HG02938 (cell line): Measurements from ENCODE around the gene PLA2G2D.

Experiments
- ATAC-seq: cut with Tn5 transposase; IDR thresholded peaks from one replicate; pipeline ENCODE4 v1.9.1; 2021; ENCODE audit warnings: mild to moderate bottlenecking, moderate library complexity; ENCODE audit not compliant: unreplicated experiment

PLA2G2D gene, protein sequence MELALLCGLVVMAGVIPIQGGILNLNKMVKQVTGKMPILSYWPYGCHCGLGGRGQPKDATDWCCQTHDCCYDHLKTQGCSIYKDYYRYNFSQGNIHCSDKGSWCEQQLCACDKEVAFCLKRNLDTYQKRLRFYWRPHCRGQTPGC

DNA sequence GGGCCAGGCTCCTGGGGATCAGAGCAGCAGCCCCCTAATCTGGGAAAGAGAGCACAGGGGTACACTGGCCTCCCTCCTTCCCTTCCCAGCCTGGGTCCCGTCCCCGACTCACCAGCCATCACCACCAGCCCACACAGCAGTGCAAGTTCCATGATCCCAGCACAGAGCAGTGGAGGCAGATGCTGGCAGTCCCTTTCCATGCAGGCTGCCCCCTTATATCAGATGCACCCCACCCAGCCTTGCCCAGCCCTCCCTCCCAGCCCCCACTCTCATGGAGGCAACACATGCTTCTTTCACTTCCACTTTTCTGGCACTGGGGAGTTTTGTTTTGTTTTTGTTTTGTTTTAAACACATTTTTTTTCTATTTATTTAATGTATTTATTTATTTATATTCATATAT lies at the start of gene PLA2G2D:
Gene PLA2G2D, minus strand, starts transcription at position 190 of the 400 bp plus-strand sequence. Its CDS starts 38 bp downstream, at position 152.
- ATAC-seq = no peak

DNA sequence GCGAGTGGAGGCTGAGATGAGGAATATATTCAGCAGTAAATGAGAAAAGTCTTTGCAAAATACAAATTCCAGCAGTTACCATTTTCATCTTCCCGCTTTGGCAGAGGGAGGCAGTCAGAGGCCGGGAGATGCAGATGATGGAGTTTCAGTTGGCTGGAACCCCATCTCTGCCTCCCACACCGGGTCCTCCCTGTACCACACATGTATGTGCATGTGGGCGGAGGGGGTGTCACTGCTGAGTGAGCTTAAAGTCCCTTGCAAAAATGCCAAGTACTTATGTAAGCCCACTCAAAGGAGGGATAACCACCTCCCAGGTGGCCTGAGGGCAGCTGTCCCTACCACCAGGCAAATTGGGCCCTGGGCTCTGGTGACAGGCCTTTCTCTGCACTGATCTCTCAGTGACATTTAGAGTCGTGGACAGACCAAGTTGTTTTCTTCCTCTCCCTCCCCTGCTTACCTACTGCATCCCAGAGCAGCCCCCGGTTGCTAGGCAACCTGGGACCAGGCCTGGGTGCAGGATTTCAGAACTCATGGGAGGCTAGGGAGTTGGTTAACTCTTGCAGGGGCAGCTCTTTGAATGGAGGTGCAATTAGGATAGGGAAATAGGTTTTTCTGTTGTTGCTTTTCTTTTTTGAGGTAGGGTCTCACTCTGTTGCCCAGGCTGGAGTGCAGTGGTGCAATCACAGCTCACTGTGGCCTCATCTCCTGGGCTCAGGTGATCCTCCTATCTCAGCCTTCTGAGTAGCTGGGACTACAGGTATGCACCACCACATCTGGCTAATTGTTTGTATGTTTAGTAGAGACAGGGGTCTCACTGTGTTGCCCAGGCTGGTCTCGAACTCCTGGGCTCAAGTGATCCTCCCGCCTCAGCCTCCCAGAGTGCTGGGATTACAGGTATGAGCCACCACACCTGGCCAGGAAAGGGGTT lies 49.5 kb upstream of the PLA2G2D start:
- ATAC-seq = no peak

DNA sequence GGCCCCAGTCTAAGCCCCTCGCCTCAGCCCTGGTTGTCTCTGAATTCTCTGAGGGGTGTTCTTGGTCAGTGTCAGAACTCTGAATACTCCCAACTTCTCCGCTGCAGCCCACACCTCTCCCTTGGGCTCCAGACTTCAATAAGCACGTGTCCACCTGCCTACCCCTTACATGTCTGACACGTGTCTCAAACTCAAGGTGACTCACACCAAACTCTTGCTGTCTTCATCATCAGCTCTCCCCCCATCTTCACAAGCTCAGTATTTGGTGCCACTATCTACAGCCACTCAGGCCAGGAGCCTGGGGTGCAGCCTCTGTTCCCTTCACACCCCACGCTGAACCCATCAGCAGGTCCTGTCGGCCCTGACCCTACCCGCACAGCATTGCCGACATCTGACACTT lies 47.8 kb upstream of the PLA2G2D start:
- no peak for ATAC-seq

DNA sequence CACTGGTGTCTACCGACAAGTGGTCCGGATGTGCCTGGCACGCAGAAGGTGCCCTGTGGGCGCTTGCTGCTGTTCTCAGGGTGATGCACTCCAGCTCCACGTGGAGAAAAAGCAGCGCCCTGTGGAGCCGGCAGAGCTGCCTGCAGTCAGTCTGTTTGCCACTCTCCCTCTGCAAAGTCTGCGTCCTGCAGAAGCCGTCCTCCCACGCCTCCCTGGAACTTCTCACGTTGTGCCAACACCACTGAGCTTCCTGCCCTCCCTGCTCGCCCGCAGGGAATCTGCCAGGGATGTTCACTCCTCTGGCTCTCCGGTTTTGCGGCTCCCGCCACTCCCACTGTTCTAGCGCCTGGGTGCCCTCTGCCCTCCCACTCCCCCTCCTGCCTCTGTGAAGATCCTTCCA lies 46.7 kb upstream of the PLA2G2D start:
- no peak for ATAC-seq

- no peak for ATAC-seq
These were observed 46.2 kb upstream of the PLA2G2D start for GRCh38 chr1:20165522-20165951.

GRCh38 chr1:20164694-20165202 lies 45.4 kb upstream of the PLA2G2D start:
- no peak for ATAC-seq

DNA sequence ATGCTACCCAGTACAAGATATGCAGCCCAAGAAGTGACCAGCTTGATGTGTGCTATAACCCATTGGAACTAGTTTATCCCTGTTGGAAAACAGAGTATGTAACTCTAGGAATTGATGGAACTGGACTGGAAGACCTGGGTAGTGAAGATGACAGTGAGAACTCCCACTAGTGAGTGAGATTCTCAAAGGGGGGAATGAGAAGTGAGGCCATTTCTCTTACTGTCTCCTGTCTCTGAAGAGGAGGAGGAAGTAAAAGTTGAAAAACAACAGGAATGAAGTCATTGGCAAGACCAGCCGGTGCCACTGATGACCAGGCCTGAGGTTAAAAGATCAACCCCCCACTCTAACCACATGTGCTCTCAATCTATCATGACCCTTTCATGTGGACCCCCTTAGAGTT lies 40.7 kb upstream of the PLA2G2D start:
- no peak for ATAC-seq

GRCh38 chr1:20158358-20159070 lies 39.2 kb upstream of the PLA2G2D start:
- no peak for ATAC-seq

DNA sequence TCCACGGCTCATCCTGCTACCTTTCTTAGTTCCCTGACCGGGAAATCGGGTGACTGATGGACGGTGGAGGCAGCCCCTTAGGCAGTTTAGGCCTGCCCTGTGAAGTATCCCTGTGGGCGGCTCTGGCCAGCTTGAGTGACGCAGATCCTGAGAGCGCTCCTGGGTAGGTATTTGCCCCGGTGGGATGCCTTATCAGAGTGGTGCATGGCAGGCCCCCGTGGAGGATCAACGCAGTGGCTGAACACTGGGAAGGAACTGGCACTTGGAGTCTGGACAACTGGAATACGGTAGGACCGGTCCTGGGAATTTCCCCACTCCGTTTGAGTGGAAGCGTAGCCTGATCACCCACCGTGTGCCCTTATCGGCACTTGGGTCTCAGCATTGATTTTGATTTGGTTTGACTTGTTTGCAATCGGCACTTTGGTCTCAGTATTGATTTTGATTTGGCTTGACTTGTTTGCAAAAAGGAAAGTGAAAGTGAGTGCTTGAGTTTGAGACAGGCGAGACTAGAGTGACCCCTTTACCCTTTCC lies 35.0 kb upstream of the PLA2G2D start:
- no peak for ATAC-seq

GRCh38 chr1:20153000-20153418 lies 33.7 kb upstream of the PLA2G2D start:
- no peak for ATAC-seq

DNA sequence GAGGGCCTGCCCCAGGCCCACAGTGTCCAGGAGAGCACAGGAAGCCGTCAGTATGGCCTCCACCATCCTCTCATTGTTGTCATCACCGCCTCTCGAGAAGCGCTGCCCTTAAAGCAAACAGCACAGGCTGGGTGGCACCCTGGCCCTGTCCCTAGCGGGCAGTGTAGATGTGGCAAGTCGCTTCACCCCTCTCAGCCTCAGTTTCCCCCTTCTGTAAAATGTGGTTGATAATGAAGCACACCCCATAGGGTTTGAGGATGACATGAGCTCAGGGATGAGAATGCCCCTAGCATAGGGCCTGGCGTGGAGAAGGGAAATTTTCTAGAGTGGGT lies 33.2 kb upstream of the PLA2G2D start:
- no peak for ATAC-seq

DNA sequence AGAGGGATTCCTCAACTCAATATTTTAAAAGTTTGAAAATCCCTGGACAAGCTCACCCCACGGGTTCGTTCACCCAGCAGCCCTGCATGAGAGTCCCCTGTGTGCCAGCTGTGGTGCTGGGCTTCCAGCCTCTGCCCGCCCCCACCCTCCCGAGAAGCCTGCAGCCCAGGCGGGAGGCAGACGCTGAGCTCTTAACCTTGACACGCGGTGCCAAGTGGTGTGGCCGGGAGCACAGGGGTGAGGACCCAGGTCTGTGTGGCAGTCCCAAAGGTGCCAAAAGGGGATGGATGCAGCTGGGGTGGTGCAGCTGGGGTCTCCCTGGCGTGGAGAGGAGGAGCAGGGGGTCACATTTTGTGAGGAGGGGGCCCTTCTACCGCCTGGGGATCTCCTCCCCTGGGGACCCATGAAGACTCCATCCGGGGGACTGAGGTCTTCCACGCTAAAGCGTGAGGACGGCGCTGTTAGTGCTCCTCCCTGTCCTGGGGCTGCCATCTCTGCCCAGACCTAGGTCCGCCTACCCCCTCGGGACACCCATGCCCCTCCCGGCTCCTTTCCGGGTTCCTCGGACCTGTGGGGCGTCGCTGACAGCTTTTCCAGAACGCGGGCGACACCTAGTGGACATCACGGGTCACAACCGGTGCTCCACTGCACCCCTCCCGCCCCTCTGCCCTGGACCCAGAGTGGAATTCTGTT lies 32.7 kb upstream of the PLA2G2D start:
- ATAC-seq = peak; percentile 51

DNA sequence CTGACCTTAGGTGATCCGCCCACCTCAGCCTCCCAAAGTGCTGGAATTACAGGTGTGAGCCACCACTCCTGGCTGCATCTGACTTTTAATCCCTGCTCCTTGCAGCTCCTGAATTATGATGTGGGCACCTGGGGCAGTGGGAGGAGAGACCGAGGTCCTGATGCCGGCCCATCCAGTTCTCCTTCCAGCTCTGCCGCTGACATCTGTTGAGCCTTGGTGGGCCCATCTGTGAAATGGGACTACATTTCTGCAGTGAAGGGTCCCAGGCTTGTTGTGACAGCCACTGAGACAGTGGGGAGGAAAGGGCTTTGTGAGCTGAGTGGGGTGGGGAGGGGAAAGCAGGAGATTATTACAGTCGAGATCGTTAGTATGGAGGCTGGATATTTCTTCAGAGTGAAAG lies 31.6 kb upstream of the PLA2G2D start:
- ATAC-seq = no peak

DNA sequence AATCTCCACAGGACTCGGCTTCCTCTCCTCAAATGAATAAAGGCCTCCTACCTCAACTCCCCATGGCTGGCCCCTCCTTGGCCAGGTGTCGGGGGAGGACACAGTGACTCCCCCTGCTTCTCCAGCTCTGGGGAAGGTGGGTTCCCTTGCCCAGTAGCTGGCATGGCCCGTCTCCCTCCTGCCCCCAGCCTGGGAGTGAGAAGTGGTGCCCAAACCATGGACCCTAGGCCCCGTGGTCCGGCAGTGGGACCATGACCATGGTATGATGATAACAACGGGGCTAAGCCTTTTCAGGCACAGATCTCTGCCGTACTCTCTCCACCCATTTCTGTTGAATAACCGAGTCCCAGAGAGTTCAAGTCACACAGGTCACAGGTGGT lies 31.0 kb upstream of the PLA2G2D start:
- ATAC-seq = no peak

GRCh38 chr1:20149601-20150325 lies 30.4 kb upstream of the PLA2G2D start:
- ATAC-seq = no peak

DNA sequence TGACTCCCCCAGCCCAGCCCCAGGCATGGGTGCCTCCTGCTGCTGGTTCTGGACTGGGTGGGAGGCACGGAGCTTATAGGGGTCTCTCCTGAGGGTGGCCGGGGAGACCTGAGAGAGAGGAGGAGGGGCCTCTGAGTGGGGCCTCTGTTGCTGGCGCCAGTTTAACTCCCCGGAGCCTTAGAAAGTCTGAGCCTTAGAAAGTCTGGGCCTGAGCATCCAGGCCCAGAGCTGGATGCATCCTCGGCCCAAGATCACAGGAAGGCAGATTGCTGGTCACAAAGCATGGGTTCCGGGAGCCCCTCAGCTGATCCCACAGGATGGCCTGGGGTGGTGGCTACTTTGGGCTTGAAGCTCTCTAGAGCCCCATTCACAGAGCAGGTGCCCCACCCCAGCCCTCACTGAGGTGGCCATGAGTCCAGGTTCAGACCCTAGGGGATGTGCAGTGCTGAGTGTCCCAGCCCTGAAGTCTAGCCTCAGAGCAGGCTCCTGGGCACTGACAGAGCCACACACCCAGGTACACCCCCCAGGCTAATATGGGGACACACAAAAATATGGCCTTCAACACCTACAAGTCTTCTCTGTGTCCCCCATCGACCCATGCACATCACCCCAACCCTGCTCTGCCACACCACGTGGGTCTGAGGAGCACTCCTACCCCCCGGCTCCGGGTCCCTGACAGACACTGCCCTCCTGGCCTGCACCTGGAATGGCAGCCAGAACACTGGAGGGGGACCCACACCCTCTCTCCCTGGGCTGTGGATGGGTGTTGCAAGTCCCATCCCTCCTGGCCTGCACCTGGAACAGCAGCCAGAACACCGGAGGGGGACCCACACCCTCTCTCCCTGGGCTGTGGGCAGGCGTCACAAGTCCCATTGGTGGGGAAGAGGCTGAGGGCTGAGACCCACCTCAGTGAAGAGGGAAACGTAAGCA lies 29.5 kb upstream of the PLA2G2D start:
- ATAC-seq = no peak

GRCh38 chr1:20147846-20148570 lies 28.7 kb upstream of the PLA2G2D start:
- ATAC-seq = no peak
